ENCODE results near the gene PADI2.

GRCh38 chr1:17113963-17114362, 5.3 kb downstream of the PADI2 start:
- TF ChIP-seq CTCF (IDR thresholded peaks at IDR 0.05; ENCODE audit: low read depth, low read length, poor library complexity, severe bottlenecking) (no peak), EZH2phosphoT487 (IDR thresholded peaks at IDR 0.05; ENCODE audit: borderline replicate concordance, low read length) (no peak)
